ENCODE data around the gene WNT4. TPM values are rescaled to one million over a fixed set of nuclear protein-coding genes. Genes with fewer than 3 reads are reported as not detected.
"Not testable (repeated sequence)": the region's sequence is repeated elsewhere in the genome, so short reads cannot be mapped to it uniquely, and the experiment has no call there.

Gene WNT4
- total RNA-seq, 2 donors from 2014 or later = not detected

DNA sequence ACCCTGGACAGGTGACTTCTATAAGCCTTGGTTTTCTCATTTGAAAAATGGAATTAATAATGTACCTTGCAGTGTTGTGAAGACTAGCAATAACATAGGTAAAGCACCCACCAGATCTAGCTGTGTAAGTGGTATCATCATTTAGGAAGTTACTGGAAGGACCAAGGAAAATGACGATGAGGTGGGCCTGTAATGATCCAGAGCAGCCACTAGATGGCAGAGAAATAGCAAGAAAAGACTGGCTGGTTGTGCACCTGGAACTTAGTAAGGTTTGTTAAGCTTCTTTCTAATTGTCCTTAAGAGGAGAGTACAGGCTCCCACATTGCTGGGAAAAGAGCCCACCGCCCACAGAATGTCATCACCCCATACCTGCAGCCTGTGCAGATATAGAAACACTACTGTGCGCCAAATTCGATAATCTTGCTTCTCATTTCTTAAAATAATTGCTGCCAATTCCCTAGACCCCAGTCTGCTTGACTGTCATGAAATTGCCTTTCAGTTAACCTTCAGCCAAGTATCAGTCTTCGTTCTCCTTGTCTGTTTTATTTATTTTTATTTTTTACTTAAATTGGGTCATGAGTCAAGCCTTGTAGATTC lies 37.2 kb downstream of the WNT4 start:
- DNase-seq = no peak
- no peaks in the 10 kb centered on the region for H3K36me3 Mint-ChIP-seq (ENCODE audit: low read depth)

DNA sequence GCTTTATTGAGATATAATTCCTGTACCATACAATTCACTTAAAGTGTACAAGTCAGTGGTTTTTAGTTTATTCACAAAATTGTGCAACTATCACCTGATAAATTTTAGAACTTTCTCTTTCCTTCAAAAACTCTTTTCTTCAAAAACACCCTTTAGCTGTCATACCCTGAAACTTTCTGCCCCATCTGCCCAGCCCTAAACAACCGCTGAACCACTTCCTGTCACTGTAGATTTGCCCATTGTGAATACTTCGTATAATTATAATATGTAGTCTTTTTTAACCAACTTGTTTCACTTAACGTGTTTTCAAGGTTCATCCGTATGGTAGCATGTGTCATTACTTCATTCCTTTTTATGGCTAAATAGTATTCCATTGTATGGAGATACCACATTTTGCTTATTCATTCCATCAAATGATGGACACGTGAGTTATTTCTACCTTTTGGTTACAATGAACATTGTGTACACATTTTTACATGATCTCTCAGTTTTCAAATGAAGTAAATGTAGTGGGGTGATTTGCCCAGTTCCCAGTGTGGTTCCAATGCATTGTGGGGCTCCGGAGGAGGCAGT lies 37.9 kb downstream of the WNT4 start:
- no peaks in the 10 kb centered on the region for H3K9me3 ChIP-seq (ENCODE audit: control insufficient read depth, low read length, poor library complexity, severe bottlenecking)
- Mint-ChIP-seq H3K27ac (peak overlapping the region; percentile 91), H3K36me3 (ENCODE audit: low read depth) (no peaks in the 10 kb centered on the region), H3K4me1 (peaks cover 59% of the 10 kb centered on the region), H3K4me3 (peak overlapping the region; percentile 73), H3K27me3 (no peaks in the 10 kb centered on the region)
- no peak for DNase-seq
- ATAC-seq = peak; percentile 79

More for the DNA sequence above, 37.2 kb downstream of the WNT4 start:
- H3K4me1 Mint-ChIP-seq = peaks cover 54% of the 10 kb centered on the region
- H3K27me3 Mint-ChIP-seq = no peaks in the 10 kb centered on the region
- peak; percentile 69 for ATAC-seq
- H3K9me3 ChIP-seq (ENCODE audit: control insufficient read depth, low read length, poor library complexity, severe bottlenecking) = no peaks in the 10 kb centered on the region
- peak overlapping the region; percentile 67 for H3K4me3 Mint-ChIP-seq
- peak overlapping the region; percentile 91 for H3K27ac Mint-ChIP-seq

DNA sequence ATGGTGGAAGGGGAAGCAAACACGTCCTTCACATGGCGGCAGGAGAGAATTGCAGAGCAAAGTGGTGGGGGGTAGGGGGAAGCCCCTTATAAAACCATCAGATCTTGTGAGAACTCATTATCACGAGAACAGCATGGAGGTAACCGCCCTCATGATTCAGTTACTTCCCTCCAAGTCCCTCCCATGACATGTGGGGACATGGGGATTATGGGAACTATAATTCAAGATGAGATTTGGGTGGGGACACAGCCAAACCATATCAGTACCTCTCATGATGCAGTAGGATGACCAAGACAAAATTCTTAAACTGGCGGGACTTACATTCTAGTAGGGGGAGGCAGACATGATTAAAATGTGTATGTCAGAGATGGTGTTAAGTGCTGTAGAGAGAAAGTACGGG lies 38.8 kb downstream of the WNT4 start:
- no peaks in the 10 kb centered on the region for H3K9me3 ChIP-seq (ENCODE audit: control insufficient read depth, low read length, poor library complexity, severe bottlenecking)
- H3K36me3 Mint-ChIP-seq (ENCODE audit: low read depth) = no peaks in the 10 kb centered on the region
- DNase-seq (no peak), ATAC-seq (no peak)
- H3K4me1 Mint-ChIP-seq = peaks cover 60% of the 10 kb centered on the region
- H3K4me3 Mint-ChIP-seq = peak overlapping the region; percentile 73
- H3K27ac Mint-ChIP-seq = peak overlapping the region; percentile 91
- H3K27me3 Mint-ChIP-seq = no peaks in the 10 kb centered on the region

DNA sequence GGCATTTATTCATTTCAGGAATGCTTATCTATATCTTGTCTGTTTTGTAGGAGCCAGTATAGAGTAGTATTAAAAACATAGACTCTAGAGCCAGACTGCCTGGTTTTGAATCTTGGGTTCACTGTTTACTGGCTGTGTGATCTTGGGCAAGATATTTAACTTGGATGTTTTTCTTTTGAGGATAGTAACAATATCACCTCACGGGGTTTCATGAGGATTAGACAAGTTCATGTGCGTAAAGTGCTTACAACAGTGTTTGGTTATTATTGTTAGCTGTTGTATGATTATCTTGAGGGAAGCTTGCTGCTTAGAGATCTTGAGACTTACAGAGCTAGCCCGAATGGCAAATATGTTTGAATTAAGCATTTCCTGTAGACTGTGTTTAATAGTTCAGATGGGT lies 40.2 kb downstream of the WNT4 start:
- Mint-ChIP-seq H3K27ac (peak overlapping the region; percentile 91), H3K4me3 (no peak overlapping the region), H3K4me1 (peaks cover 60% of the 10 kb centered on the region), H3K36me3 (ENCODE audit: low read depth) (peaks cover 2% of the 10 kb centered on the region), H3K27me3 (no peaks in the 10 kb centered on the region)
- H3K9me3 ChIP-seq (ENCODE audit: control insufficient read depth, low read length, poor library complexity, severe bottlenecking) = no peaks in the 10 kb centered on the region
- ATAC-seq (no peak), DNase-seq (no peak)

DNA sequence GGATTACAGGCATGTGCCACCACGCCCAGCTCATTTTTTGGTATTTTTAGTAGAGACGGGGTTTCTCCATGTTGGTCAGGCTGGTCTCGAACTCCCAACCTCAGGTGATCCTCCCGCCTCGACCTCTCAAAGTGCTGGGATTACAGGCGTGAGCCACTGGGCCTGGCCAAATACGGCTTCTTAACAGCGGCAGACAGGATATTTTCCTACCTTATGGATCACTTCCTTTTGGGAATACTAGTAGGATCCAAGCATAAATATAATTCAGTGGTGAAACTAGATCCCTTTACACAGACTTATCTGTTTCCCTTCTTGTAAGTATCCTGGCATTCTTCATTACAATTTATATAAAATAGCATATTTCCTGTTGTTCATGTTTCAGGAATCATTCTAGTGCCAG lies 40.9 kb downstream of the WNT4 start:
- H3K36me3 Mint-ChIP-seq (ENCODE audit: low read depth) = peaks cover 2% of the 10 kb centered on the region
- DNase-seq (no peak), ATAC-seq (no peak)
- H3K27me3 Mint-ChIP-seq = no peaks in the 10 kb centered on the region
- no peak overlapping the region for H3K4me3 Mint-ChIP-seq
- H3K4me1 Mint-ChIP-seq = peaks cover 63% of the 10 kb centered on the region
- no peaks in the 10 kb centered on the region for H3K9me3 ChIP-seq (ENCODE audit: control insufficient read depth, low read length, poor library complexity, severe bottlenecking)
- peak overlapping the region; percentile 91 for H3K27ac Mint-ChIP-seq

DNA sequence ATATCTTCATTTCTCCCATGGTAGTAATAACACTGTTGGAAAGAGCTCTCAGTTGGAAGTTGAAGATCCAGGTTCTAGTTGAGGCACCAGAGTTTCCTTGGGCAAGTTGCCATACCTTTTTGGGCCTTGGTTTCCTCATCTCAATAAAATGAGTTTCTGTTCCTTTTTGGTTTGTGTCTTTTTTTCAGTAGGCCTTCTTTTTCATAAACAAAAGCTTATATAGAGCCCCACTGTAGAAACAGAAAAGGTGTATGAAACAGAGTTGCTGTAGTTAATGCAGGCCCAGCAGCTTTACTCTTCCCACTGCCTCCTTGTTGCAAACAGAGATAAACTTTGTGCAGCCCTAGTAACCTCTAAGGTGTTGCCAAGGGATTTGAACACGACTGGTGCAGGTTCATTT lies 41.7 kb downstream of the WNT4 start:
- no peak overlapping the region for H3K4me3 Mint-ChIP-seq
- DNase-seq (no peak), ATAC-seq (no peak)
- H3K4me1 Mint-ChIP-seq = peaks cover 56% of the 10 kb centered on the region
- H3K27me3 Mint-ChIP-seq = no peaks in the 10 kb centered on the region
- H3K27ac Mint-ChIP-seq = peak overlapping the region; percentile 88
- H3K36me3 Mint-ChIP-seq (ENCODE audit: low read depth) = peaks cover 2% of the 10 kb centered on the region
- no peaks in the 10 kb centered on the region for H3K9me3 ChIP-seq (ENCODE audit: control insufficient read depth, low read length, poor library complexity, severe bottlenecking)

DNA sequence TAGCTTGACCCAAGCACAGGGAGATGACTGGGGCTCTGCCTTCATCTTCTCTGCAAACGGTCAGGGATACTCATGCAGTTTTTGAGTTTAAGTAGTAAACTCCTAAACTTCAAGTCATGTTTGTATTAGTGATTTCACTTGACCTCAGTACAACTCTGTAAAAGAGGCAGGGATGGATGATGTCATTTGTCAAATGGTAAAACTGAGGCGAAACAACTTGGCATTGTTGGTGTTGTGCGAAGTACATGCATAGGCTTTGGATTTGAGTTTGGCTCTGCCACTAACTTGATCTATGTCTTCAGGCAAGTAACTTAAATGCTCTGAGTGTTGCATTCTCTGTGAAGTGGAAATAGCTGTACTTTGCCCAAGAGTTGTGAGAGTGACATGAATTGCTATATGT lies 42.7 kb downstream of the WNT4 start:
- DNase-seq = no peak
- no peak for ATAC-seq
- H3K27me3 Mint-ChIP-seq = no peaks in the 10 kb centered on the region
- H3K27ac Mint-ChIP-seq = peak overlapping the region; percentile 88
- no peak overlapping the region for H3K4me3 Mint-ChIP-seq
- H3K9me3 ChIP-seq (ENCODE audit: control insufficient read depth, low read length, poor library complexity, severe bottlenecking) = no peaks in the 10 kb centered on the region
- peaks cover 49% of the 10 kb centered on the region for H3K4me1 Mint-ChIP-seq
- peaks cover 2% of the 10 kb centered on the region for H3K36me3 Mint-ChIP-seq (ENCODE audit: low read depth)

DNA sequence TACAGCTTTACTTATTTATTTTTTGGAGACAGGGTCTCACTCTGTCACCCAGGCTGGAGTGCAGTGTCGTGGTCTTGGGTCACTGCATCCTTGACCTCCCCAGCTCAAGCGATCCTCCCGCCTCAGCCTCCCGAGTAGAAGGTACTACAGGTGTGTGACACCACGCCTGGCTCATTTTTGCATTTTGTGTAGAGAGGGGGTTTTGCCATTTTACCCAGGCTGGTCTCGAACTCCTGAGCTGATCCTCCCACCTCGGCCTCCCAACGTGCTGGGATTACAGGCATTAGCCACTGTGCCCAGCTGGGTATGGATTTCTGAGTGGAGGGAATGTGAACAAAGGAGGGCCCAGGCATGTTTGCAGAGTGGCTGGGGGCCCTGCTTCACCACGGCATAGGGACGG lies 44.1 kb downstream of the WNT4 start:
- Mint-ChIP-seq H3K36me3 (ENCODE audit: low read depth) (peaks cover 2% of the 10 kb centered on the region), H3K4me1 (peaks cover 37% of the 10 kb centered on the region), H3K4me3 (no peak overlapping the region), H3K27ac (peak overlapping the region; percentile 88), H3K27me3 (no peaks in the 10 kb centered on the region)
- DNase-seq = no peak
- no peak for ATAC-seq
- H3K9me3 ChIP-seq (ENCODE audit: control insufficient read depth, low read length, poor library complexity, severe bottlenecking) = no peaks in the 10 kb centered on the region

DNA sequence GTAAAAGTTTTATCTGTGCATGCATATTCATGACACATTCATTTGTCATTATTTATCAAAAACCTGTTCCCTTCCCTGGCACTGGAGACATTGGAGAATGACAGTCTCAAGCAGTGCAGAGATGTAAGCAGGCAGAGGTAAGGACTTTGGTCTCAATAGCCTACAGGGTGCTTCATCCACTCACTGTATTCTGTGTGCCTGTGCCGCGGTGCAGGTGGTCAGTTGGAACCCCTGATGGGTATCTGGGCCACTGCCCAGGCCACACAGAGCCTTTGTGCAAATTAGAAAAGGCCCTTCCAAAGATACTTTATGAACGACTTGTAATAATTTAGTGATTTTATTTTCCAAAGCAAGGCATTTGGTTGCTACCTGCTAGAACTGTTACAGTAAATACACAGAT lies 46.4 kb downstream of the WNT4 start:
- no peak for DNase-seq
- ATAC-seq = no peak
- H3K36me3 Mint-ChIP-seq (ENCODE audit: low read depth) = peaks cover 4% of the 10 kb centered on the region
- peaks cover 31% of the 10 kb centered on the region for H3K4me1 Mint-ChIP-seq
- no peaks in the 10 kb centered on the region for H3K27me3 Mint-ChIP-seq
- H3K9me3 ChIP-seq (ENCODE audit: control insufficient read depth, low read length, poor library complexity, severe bottlenecking) = no peaks in the 10 kb centered on the region
- H3K4me3 Mint-ChIP-seq = no peak overlapping the region
- H3K27ac Mint-ChIP-seq = peak overlapping the region; percentile 88

DNA sequence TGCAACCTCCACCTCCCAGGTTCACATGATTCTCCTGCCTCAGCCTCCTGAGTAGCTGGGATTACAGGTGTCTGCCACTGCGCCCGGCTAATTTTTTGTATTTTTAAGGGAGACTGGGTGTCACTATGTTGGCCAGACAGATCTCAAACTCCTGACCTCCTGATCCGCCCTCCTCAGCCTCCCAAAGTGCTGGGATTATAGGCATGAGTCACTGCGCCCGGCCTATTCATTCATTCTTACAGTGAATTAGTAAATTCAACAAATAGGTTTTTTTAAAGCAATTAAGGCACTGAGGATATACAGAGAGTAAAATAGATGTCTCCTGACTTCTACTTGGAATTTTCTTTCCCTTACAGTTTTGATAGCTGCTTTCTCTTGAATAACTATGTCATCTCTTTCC lies 46.9 kb downstream of the WNT4 start:
- peaks cover 4% of the 10 kb centered on the region for H3K36me3 Mint-ChIP-seq (ENCODE audit: low read depth)

DNA sequence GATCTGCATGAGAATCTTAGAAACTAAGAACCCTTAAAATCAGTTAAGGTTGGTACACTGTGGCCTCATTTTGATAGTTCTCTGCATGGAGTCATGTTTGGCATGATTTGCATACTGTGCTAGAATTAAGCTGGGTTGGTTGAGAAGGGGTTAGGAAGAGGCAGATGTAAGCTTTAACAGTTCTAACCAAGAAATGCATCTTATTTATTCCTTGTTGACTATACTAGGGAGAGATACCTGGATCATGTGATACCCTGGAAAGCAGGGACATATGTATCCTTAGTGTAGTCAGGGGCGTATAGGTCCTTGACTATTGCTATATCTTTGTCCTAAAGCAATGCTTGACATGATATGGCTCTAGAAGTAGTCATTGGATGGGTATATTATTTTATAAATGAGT lies 49.4 kb downstream of the WNT4 start:
- peak overlapping the region; percentile 90 for H3K27ac Mint-ChIP-seq
- H3K36me3 Mint-ChIP-seq (ENCODE audit: low read depth) = peaks cover 8% of the 10 kb centered on the region
- ATAC-seq = no peak

More for the DNA sequence above, 46.9 kb downstream of the WNT4 start:
- DNase-seq = no peak
- Mint-ChIP-seq H3K4me3 (no peak overlapping the region), H3K27ac (peak overlapping the region; percentile 88), H3K4me1 (peaks cover 32% of the 10 kb centered on the region), H3K27me3 (no peaks in the 10 kb centered on the region)
- no peak for ATAC-seq
- H3K9me3 ChIP-seq (ENCODE audit: control insufficient read depth, low read length, poor library complexity, severe bottlenecking) = no peaks in the 10 kb centered on the region

DNA sequence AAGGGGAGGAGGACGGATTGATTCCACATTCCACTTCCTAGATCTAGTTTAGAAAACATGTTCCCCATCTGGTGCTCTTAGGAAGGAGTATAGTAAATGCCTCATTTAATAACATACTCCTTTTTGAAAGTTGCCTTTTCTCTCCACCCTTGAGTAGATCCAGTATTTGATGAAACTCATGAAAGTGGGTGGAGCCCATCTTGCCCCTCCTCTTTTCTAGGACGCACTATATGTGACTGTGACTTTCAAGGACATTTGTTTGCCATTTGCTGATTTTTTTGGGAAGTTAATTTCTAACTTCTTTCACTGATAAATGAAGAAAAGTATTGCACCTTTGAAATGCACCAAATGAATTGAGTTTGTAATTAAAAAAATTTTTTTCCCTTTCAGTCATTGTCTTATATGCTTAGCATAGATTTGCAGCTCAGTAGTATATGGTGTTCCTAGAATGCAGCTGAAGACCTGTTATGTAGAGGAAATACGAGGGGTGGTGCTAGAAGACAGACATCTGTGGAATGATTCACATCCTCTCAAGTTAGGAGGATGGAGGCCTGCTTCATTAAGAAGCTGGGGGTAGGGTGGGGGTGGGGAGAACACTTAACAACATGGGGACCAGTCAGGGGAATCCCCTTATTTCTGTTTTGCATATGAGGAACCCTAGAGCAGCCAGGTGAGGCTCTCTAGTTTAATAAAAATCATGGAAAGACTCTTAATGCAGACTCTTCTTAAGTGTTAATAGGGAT lies 50.7 kb downstream of the WNT4 start:
- H3K27me3 Mint-ChIP-seq = not testable (repeated sequence)
- H3K4me3 Mint-ChIP-seq = peak overlapping the region; percentile 7

More for the DNA sequence above, 49.4 kb downstream of the WNT4 start:
- Mint-ChIP-seq H3K4me3 (peak overlapping the region; percentile 43), H3K27me3 (no peaks in the 10 kb centered on the region), H3K4me1 (peaks cover 44% of the 10 kb centered on the region)
- no peak for DNase-seq
- H3K9me3 ChIP-seq (ENCODE audit: control insufficient read depth, low read length, poor library complexity, severe bottlenecking) = no peaks in the 10 kb centered on the region

DNA sequence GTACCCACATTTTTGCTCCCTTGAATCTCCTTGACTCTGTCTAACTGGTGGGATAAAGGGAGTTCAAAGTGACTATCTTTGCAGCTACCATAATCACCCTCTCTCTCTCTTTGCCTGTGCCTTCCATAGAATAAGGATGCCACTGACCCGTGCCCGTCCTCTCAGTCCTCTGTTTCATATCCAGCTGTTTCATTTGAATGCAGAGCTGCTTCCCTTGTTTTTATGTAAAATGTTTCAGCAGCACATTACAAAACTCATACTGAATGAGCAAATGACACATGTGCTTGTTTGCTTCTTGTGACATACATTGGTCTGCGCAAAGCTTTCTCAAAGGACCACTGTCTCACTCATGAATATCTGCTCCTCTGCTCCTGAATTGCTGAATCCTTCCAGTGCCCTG lies 52.0 kb downstream of the WNT4 start:
- H3K27me3 Mint-ChIP-seq = no peaks in the 10 kb centered on the region
- DNase-seq = no peak
- peaks cover 58% of the 10 kb centered on the region for H3K4me1 Mint-ChIP-seq
- H3K9me3 ChIP-seq (ENCODE audit: control insufficient read depth, low read length, poor library complexity, severe bottlenecking) = no peaks in the 10 kb centered on the region
- H3K36me3 Mint-ChIP-seq (ENCODE audit: low read depth) = peaks cover 13% of the 10 kb centered on the region
- H3K27ac Mint-ChIP-seq = peak overlapping the region; percentile 90
- H3K4me3 Mint-ChIP-seq = peak overlapping the region; percentile 88
- no peak for ATAC-seq

More for the DNA sequence above, 50.7 kb downstream of the WNT4 start:
- H3K4me1 Mint-ChIP-seq = peaks cover 49% of the 10 kb centered on the region
- H3K36me3 Mint-ChIP-seq (ENCODE audit: low read depth) = peaks cover 12% of the 10 kb centered on the region
- DNase-seq; H3K9me3 ChIP-seq (ENCODE audit: control insufficient read depth, low read length, poor library complexity, severe bottlenecking): not testable (repeated sequence)
- peak overlapping the region; percentile 90 for H3K27ac Mint-ChIP-seq
- peak; percentile 83 for ATAC-seq

Measured in T-helper 17 cell (primary cell).